NK-92 (cell line): ENCODE measurements around the gene SYNGR3.
"Not testable (repeated sequence)": the region's sequence is repeated elsewhere in the genome, so short reads cannot be mapped to it uniquely, and the experiment has no call there.

Experiments used
- DNase-seq: peaks from one replicate; lab custom pipeline; 2025; ENCODE audit not compliant: unreplicated experiment; lab: John Stamatoyannopoulos, UW

Gene SYNGR3

DNA sequence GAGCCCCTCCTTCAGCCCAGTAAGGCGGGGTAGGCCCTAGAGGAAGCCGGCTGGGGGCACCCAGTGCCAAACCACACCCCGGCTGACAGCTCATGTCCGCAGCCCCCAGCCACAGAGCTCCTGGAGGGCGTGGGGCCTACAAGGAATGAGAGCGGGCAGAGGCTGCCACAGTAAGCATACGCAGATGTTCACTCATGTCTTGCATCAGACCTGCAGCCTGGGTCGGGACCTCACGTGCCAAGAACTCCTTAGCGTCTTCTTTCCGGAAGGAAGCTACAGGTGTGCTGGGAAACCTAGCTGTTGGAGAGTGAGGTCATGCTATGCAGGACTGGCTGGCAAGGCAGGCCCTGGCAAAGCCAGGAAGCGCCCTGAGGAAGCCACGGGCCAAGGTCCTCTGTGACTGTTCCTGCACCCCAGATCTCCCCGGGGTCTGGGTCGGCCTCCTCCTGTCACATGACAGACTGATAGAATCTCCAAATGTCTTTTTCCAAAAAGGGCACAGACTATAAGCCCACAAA lies 18.3 kb downstream of the SYNGR3 start:
- no peak for DNase-seq

DNA sequence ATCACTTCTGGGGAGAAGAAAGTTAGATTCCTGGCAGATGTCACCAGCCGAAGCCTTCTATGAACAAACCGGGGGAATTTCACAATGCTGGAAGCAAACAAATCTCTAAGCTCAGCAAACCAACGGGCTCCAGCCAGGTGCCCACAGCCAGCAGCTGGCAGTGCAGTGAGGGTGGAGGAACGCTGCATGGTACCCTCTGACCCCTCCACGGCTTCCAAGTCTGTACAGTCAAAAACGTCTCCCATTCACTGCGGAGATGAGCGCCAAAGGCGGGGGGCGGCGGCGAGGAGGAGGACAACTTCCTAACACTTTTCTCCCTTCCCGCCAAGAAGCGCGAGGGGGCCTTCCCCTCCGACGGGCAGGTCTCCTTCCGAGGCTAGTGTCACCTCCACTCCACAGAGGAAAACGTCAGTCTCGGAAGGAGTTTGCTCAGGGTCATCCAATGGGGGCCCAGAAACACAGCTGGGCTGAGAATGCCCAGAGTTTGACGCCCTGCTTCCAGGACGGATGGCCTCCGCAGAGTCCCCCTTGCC lies 18.9 kb downstream of the SYNGR3 start:
- DNase-seq, result no peak

DNA sequence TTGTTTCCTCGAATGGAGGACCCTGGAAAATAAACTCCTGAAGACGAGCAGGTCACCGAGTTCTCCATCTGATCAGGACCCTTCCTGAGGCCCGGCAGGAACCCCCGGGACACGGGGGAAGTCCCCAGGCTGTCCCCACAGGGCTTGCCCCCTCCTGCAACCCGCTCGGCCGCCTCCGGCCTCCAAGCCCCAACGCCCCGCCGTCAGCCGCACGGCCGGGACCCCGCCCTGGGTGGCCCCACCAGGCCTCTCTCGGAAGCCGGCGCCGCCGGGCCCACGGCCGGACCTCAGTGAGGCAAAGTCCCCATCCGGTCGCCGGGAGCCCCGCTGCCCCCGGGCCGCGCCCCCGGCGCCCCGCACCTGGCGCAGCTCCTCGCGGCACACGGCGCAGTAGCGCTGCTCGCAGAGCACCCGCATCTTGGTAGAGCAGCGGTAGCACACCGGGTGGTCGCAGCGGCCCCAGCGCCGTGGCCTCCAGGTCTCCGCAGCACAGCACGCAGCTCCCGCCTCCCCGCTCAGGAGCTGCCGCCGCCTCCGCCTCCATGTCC lies 19.5 kb downstream of the SYNGR3 start:
- DNase-seq, result no peak

- no peak for DNase-seq
Measured at GRCh38 chr16:2009791-2010510, 20.2 kb downstream of the SYNGR3 start, which contains the start of gene ZNF598. Gene ZNF598 (minus strand): TSS chr16:2009821.

GRCh38 chr16:2011726-2012125 lies 22.0 kb downstream of the SYNGR3 start:
- DNase-seq, result not testable (repeated sequence)

DNA sequence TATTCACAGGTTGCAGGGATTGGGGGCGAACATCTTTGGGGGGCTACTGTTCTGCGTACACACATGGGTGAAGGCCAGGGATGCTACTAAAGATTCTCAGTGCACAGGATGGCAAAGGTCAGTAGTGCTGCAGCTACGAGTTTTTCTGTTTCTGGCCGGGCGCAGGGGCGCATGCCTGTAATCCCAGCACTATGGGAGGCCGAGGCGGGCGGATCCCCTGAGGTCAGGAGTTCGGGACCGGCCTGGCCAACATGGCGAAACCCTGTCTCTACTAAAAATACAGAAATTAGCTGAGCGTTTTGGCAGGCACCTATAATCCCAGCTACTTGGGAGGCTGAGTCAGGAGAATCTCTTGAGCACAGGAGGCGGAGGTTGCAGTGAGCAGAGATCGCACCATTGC lies 23.8 kb downstream of the SYNGR3 start:
- no peak for DNase-seq

DNA sequence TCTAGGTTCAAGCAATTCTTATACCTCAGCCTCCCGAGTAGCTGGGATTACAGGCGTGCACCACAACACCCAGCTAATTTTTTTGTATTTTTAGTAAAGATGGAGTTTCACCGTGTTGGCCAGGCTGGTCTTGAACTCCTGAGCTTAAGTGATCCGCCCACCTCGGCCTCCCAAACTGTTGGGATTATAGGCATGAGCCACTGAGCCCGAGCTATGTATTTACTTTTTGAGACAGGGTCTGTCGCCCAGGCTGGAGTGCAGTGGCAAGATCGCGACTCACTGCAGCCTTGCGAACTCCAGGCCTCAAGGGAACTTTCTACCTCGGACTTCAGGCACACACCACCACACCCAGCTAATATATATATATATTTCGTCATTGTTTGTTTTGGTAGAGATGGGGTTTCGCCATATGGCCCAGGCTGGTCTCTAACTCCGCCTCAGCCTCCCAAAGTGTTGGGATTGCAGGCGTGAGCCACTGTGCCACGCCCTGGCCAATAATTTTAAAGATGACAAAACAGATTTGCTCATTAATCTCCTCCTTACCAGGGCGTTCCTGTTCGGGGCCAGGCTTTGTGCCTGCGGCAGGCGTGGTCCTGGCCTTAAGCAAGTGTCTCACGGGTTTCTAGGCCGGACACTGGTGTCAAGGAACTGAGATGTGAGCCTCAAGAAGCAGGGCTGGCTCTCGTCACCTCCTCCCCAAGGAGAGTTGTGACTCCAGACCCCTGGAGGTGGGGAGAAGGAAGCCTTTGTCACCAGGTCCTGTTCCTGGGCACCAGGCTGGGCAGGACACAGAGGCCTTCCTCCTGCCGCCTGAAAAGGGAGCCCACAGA lies 25.6 kb downstream of the SYNGR3 start:
- no peak for DNase-seq

- DNase-seq, result no peak
Measured at GRCh38 chr16:2015947-2016208, 26.1 kb downstream of the SYNGR3 start.

DNA sequence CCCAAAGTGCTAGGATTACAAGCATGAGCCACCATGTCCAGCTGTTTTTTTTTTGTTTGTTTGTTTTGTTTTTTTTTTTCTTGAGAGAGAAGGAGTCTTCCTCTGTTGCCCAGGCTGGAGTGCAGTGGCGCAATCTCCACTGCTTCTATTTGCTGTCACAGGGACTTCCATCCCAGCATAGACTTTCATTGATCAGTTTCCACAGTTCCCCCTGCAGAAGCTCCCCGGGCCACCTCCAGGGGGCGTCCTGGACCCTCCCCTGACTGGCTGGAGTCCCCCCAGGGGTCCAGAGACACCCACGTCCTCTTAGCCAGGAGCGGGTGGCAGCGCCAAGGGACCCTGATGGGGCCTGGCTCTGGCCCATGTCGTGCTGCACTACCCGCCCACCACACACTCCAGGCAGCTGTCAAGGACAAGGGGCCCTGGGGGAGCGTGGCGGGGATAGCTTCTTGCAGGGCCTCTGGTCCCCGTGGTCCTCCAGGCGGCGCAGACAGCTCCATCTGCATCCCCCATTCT lies 26.7 kb downstream of the SYNGR3 start:
- no peak for DNase-seq

DNA sequence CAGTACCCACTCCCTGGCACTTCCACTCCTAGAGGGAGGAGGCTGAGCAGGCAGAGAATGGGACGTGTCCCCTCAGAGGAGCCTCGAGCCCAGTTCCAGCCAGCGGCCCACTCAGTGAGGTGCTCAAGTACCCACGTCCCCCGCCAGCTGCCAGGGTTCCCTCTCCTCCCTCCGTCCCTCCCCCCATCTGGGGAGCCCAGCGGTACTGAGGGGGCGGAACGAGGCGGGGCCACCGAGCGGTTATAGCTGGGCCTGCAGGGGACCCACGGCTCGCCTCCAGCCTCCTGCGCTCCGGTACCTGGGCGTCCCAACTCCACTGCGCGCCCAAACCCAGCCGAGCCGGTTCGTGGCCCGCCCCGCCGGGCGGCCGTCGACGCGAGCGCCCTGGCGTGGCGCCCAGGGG lies 29.7 kb downstream of the SYNGR3 start, which contains the start of gene NPW:
NPW (plus strand) TSS at position 268 of the 403 bp plus-strand sequence.
- DNase-seq, result no peak

DNA sequence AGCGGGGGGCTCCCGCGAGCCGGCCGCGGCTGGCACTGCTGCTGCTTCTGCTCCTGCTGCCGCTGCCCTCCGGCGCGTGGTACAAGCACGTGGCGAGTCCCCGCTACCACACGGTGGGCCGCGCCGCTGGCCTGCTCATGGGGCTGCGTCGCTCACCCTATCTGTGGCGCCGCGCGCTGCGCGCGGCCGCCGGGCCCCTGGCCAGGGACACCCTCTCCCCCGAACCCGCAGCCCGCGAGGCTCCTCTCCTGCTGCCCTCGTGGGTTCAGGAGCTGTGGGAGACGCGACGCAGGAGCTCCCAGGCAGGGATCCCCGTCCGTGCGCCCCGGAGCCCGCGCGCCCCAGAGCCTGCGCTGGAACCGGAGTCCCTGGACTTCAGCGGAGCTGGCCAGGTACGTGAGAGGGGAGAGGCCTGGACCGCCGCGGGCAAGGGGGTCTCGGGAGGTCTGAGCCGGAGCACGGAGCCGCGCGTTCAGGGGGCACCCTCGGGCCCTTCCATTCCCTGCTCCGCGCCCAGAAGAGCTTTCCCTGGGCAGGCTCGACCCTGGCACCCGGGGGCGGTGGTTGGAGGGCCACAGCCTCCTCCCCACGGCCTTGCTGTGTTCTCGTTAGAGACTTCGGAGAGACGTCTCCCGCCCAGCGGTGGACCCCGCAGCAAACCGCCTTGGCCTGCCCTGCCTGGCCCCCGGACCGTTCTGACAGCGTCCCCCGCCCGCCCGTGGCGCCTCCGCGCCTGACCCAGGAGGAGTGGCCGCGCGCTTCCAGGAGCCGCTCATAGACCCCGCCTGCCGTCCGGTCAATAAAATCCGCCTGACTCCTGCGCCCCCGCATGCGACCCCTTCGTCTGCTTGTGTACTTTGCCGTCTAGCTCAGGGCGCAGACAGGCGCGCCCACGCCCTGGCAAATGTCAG lies 30.4 kb downstream of the SYNGR3 start:
- no peak for DNase-seq

DNA sequence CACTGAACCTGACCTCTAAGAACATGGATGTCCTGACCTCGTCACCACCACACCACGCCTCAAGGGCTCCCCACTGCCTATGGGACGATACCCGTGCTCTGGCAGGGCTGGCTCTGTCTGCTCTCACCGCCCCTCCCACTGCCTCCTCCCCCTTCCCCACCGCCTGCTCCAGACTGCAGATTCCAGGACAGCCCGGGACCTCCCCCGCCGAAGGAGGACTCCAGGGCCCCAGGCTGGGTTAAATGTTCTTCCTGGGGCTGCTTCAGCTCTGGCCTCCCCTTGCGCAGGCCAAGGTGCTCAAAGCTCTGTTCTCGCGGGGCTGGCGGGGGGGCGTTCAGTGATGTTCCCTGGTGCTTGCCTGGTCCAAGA lies 32.9 kb downstream of the SYNGR3 start:
- no peak for DNase-seq

GRCh38 chr16:2023092-2024031 lies 33.6 kb downstream of the SYNGR3 start:
- peak; percentile 61 for DNase-seq

DNA sequence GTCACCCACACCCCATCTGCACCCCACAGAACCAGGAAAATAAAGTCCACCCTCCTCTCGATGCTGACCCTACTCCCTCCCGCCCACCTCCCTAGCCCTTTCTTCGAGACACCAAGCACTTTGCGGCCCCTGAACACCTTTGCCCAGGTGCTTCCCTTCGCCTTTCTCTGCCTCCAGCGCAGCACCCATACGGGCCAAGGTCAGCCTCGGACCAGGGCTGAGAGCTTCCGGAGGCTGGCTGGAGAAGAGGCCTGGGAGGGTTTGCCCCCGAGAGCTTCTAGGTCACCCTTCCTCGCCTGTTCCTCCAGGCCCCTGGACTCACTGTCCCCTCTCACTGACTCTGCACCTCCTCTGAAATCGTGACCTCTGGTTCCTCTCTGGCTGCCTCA lies 34.3 kb downstream of the SYNGR3 start:
- DNase-seq, result no peak

DNA sequence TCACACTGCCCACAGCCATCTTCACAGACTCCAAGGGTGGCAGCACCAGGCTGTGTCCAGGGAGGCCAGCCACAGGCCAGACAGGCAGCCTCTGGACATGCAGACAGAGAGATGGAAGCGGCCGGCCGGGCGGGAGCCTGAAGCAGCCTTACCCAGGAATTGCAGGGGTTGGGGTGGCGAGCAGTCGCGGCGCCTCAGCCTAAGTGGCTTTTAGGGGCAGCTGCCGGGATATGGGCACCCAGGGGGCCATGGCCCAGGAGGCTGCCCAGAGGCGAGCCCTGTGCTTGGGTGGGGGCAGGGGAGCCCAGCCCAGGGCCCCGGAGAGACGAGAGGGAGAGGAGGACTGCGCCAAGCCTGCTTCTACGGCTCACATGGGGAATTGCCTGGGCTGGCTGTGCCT lies 35.5 kb downstream of the SYNGR3 start:
- DNase-seq, result no peak

- DNase-seq, result no peak
Measured at GRCh38 chr16:2025878-2026460, 36.2 kb downstream of the SYNGR3 start.

GRCh38 chr16:2026461-2027023 lies 36.8 kb downstream of the SYNGR3 start, which contains the start of gene NHERF2:
Gene NHERF2 (plus strand): TSS chr16:2026902. CDS start chr16:2027006, 104 bp downstream.
- no peak for DNase-seq
